Mesothelial cell of epicardium (in vitro differentiated cells): ENCODE measurements around the gene CEP63. TPM values are rescaled to one million over a fixed set of nuclear protein-coding genes. Genes with fewer than 3 reads are reported as not detected.

Source experiments
- DNase-seq, 2 experiments: peaks; one replicate each; pipeline ENCODE4 v3.0.0; 2021; ENCODE audit warnings: low spot score in 2 of 2; ENCODE audit not compliant: unreplicated experiment in 2 of 2
- H3K27ac Mint-ChIP-seq: 2 replicates; pipeline ENCODE4 v1.8.0; 2021; ENCODE audit warnings: mixed read lengths
- H3K27me3 Mint-ChIP-seq: 2 replicates; pipeline ENCODE4 v1.8.0; 2021; ENCODE audit warnings: low read depth, mixed read lengths
- H3K36me3 Mint-ChIP-seq: 2 replicates; pipeline ENCODE4 v1.8.0; 2021; ENCODE audit warnings: mixed read lengths
- H3K4me1 Mint-ChIP-seq: 2 replicates; pipeline ENCODE4 v1.8.0; 2021; ENCODE audit warnings: mixed read lengths
- H3K4me3 Mint-ChIP-seq: 2 replicates; pipeline ENCODE4 v1.8.0; 2021; ENCODE audit warnings: mild to moderate bottlenecking, moderate library complexity, mixed read lengths
- H3K9me3 Mint-ChIP-seq: 2 replicates; pipeline ENCODE4 v1.8.0; 2021; ENCODE audit warnings: mixed read lengths
- total RNA-seq: library from RNA; stranded (reverse); gene quantifications from 3 replicates; pipeline ENCODE4 v1.2.1, GENCODE V29; 2021
- TF ChIP-seq, protein P1 (sequence below): fragments of 200-600 bp; sonication (generic); IDR thresholded peaks from one replicate; pipeline ENCODE4 v1.5.0; 2021; ENCODE audit warnings: antibody characterized with exemption; ENCODE audit not compliant: unreplicated experiment

CEP63 gene
- total RNA-seq, 1 donor from 2014 or later: 22.5 TPM

- TF ChIP-seq, protein P1, sequence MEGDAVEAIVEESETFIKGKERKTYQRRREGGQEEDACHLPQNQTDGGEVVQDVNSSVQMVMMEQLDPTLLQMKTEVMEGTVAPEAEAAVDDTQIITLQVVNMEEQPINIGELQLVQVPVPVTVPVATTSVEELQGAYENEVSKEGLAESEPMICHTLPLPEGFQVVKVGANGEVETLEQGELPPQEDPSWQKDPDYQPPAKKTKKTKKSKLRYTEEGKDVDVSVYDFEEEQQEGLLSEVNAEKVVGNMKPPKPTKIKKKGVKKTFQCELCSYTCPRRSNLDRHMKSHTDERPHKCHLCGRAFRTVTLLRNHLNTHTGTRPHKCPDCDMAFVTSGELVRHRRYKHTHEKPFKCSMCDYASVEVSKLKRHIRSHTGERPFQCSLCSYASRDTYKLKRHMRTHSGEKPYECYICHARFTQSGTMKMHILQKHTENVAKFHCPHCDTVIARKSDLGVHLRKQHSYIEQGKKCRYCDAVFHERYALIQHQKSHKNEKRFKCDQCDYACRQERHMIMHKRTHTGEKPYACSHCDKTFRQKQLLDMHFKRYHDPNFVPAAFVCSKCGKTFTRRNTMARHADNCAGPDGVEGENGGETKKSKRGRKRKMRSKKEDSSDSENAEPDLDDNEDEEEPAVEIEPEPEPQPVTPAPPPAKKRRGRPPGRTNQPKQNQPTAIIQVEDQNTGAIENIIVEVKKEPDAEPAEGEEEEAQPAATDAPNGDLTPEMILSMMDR: no peak
- no peak for DNase-seq
- Mint-ChIP-seq H3K4me3 (no peak overlapping the region), H3K4me1 (peaks cover 28% of the 10 kb centered on the region), H3K36me3 (peaks cover 4% of the 10 kb centered on the region), H3K27ac (peak overlapping the region; percentile 45), H3K27me3 (no peaks in the 10 kb centered on the region), H3K9me3 (peaks cover 15% of the 10 kb centered on the region)
Observed at GRCh38 chr3:134445636-134446035, 40.2 kb upstream of the CEP63 start.

DNA sequence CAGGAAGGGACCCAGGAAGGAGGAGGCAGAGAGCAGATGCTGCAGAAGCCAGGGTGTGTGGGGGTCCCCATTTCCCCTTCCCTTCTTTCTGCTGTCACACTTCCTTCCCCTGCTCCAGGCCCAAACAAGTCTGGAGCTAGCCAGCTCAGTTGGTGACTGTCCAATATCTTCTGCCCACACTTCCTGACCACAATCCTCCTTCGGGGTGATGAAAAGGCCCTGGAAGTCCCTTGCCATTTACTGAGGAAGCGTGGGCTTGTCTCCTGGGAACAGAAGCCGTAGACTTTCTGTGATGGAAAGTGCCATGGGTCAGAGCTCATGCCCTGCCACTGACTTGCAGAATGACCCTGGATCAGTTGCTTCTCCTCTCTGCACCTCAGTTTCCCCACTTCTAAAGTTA lies 39.1 kb upstream of the CEP63 start:
- H3K36me3 Mint-ChIP-seq: peaks cover 4% of the 10 kb centered on the region
- TF ChIP-seq, protein P1: no peak
- peaks cover 31% of the 10 kb centered on the region for H3K4me1 Mint-ChIP-seq
- H3K27ac Mint-ChIP-seq: peak overlapping the region; percentile 76
- DNase-seq: no peak
- no peaks in the 10 kb centered on the region for H3K27me3 Mint-ChIP-seq
- H3K4me3 Mint-ChIP-seq: no peak overlapping the region
- H3K9me3 Mint-ChIP-seq: peaks cover 15% of the 10 kb centered on the region

DNA sequence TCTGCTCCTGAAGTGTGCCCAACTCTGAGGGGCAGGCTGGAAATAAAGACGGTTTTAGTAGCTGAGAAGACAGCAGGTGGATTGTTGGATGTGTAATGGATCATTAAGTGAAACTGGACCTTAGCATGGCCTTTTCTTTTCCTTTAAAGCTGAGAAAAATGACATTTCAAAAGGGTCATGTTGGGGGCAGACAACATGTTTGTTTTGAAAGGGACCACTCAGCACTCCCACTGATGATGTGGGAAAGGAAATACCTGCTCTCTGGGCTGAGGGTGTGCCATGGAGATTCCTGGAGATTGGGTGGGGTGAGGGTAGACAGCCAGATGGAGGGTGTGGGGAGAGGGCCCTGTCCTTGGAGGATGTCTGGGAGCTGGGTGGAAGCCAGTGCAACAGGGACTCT lies 38.5 kb upstream of the CEP63 start:
- Mint-ChIP-seq H3K36me3 (peaks cover 4% of the 10 kb centered on the region), H3K27me3 (no peaks in the 10 kb centered on the region), H3K4me3 (no peak overlapping the region), H3K4me1 (peaks cover 31% of the 10 kb centered on the region), H3K27ac (peak overlapping the region; percentile 37), H3K9me3 (peaks cover 15% of the 10 kb centered on the region)
- no peak for DNase-seq
- TF ChIP-seq, protein P1: no peak

DNA sequence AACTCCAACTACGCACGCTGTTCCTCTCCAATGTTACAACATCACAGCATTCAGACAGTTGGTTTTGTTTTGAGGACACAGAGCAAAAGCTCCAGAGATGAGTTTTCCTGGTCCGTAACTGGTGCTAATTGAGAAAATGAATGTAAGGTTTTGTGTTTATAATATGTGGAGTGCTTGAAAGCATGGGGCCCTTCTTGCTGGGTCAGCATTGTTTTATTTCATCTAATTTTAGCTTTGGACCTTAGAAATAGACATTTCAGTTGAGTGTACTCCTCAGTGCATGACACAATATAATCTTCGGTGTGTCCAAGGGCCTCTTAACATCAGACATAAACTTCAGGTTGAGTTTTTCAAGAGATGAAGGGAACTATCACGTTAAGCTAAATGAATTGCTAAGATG lies 37.2 kb upstream of the CEP63 start:
- Mint-ChIP-seq H3K36me3 (peaks cover 4% of the 10 kb centered on the region), H3K4me1 (peaks cover 31% of the 10 kb centered on the region), H3K9me3 (peaks cover 15% of the 10 kb centered on the region), H3K4me3 (no peak overlapping the region), H3K27ac (no peak overlapping the region), H3K27me3 (no peaks in the 10 kb centered on the region)
- TF ChIP-seq, protein P1: no peak
- DNase-seq: no peak

- Mint-ChIP-seq H3K4me1 (peaks cover 31% of the 10 kb centered on the region), H3K36me3 (peaks cover 4% of the 10 kb centered on the region), H3K4me3 (no peak overlapping the region), H3K27me3 (no peaks in the 10 kb centered on the region), H3K27ac (no peak overlapping the region), H3K9me3 (peaks cover 15% of the 10 kb centered on the region)
- TF ChIP-seq, protein P1: no peak
- no peak for DNase-seq
Observed at GRCh38 chr3:134449277-134449676, 36.6 kb upstream of the CEP63 start.

DNA sequence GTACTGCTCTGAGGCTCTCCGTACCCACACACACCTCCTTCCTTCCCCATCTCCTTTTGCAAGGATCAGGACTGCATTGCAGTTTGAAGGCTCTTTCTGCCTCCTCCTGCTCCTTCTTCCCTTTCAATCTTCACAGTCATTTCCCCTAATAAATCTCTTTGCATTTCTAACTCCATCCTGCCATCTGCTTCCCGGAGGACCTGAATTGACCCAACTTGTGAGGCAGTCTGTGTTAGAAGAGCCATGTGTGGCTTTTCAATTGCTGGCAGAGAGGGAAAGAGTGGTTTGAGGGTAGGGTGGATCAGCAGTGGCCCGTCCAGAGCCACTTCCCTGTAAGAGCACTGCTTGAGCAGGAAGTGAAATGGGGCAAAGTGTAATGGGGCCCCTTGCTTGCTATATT lies 35.9 kb upstream of the CEP63 start:
- Mint-ChIP-seq H3K4me3 (no peak overlapping the region), H3K9me3 (peaks cover 9% of the 10 kb centered on the region), H3K27ac (no peak overlapping the region), H3K36me3 (peaks cover 2% of the 10 kb centered on the region), H3K27me3 (no peaks in the 10 kb centered on the region), H3K4me1 (peaks cover 31% of the 10 kb centered on the region)
- DNase-seq: no peak
- TF ChIP-seq, protein P1: no peak
